ENCODE results near the gene WNK1.

- TF ChIP-seq RAD21 (conservative IDR thresholded peaks at IDR 0.05), result no peak
- TF ChIP-seq CTCF (IDR thresholded peaks at IDR 0.05; ENCODE audit: poor library complexity, severe bottlenecking), result no peak
- no peak for TF ChIP-seq POLR2AphosphoS5 (IDR thresholded peaks at IDR 0.05)
- TF ChIP-seq EP300 (conservative IDR thresholded peaks at IDR 0.05; ENCODE audit: poor library complexity, severe bottlenecking), result no peak
Measured at GRCh38 chr12:779745-780734, 27.7 kb downstream of the WNK1 start.
